ENCODE measurements around the gene DGCR6L.
"Not testable (repeated sequence)": the region's sequence is repeated elsewhere in the genome, so short reads cannot be mapped to it uniquely, and the experiment has no call there.

- TF ChIP-seq ZNF70 (CRISPR knock-in tag; IDR thresholded peaks at IDR 0.05); ZFP30 (CRISPR knock-in tag; IDR thresholded peaks at IDR 0.05); ESRRG (CRISPR knock-in tag; IDR thresholded peaks at IDR 0.05); PATZ1 (CRISPR knock-in tag; IDR thresholded peaks at IDR 0.05; ENCODE audit: borderline replicate concordance); CSRNP3 (CRISPR knock-in tag; IDR thresholded peaks at IDR 0.05); CSDC2 (CRISPR knock-in tag; IDR thresholded peaks at IDR 0.05): not testable (repeated sequence)
Measured at GRCh38 chr22:20310773-20311172, 9.1 kb downstream of the DGCR6L start.

All from SK-N-SH treated with all-trans-retinoic acid at 6 μM for 48 hours (cell line).